Liver (tissue), 9 donors: ENCODE measurements around the gene CXCR4. TPM values are rescaled to one million over a fixed set of nuclear protein-coding genes. Genes with fewer than 3 reads are reported as not detected.

ENCODE experiments used
- DNase-seq: peaks from one replicate; pipeline ENCODE4 v3.0.0-alpha.2; 2017; ENCODE audit warnings: low spot score
- H3K27ac ChIP-seq, 2 donors: one replicate each; pipeline ENCODE4 v1.7.0; 2013; ENCODE audit warnings: inconsistent platforms in 2 of 2, low read length in 2 of 2, control low read depth in 1 of 2, low read depth in 1 of 2, mild to moderate bottlenecking in 1 of 2
- H3K27me3 ChIP-seq, 4 donors: one replicate each; pipeline versions ENCODE4 v1.6.1 to v1.7.0; 2013; ENCODE audit warnings: low read length in 3 of 4, inconsistent platforms in 1 of 4, mild to moderate bottlenecking in 1 of 4, moderate library complexity in 1 of 4; ENCODE audit not compliant: control insufficient read depth in 4 of 4, insufficient read depth in 4 of 4
- H3K36me3 ChIP-seq, 4 donors: one replicate each; pipeline versions ENCODE4 v1.6.1 to v1.7.0; 2013; ENCODE audit warnings: low read length in 3 of 4, mild to moderate bottlenecking in 3 of 4, low read depth in 1 of 4, moderate library complexity in 1 of 4; ENCODE audit not compliant: control insufficient read depth in 4 of 4, insufficient read depth in 3 of 4
- H3K4me1 ChIP-seq, 4 donors: one replicate each; pipeline versions ENCODE4 v1.6.1 to v1.7.0; 2013; ENCODE audit warnings: low read length in 3 of 4, mild to moderate bottlenecking in 3 of 4, moderate library complexity in 1 of 4; ENCODE audit not compliant: control insufficient read depth in 4 of 4, insufficient read depth in 4 of 4
- H3K4me3 ChIP-seq, 3 donors: one replicate each; pipeline versions ENCODE4 v1.6.1 to v1.7.0; 2013; ENCODE audit warnings: low read length in 3 of 3, control low read depth in 1 of 3, low read depth in 1 of 3, mild to moderate bottlenecking in 1 of 3
- H3K9ac ChIP-seq, 2 donors: one replicate each; pipeline ENCODE4 v1.7.0; 2013; ENCODE audit warnings: low read length in 2 of 2, mild to moderate bottlenecking in 2 of 2, moderate library complexity in 2 of 2, control low read depth in 1 of 2, low read depth in 1 of 2
- H3K9me3 ChIP-seq, 4 donors: one replicate each; pipeline versions ENCODE4 v1.6.1 to v1.7.0; 2013; ENCODE audit warnings: low read length in 3 of 4; ENCODE audit not compliant: control insufficient read depth in 4 of 4
- ATF3 ChIP-seq: IDR thresholded peaks from 2 replicates; pipeline ENCODE4 v1.6.1; 2016; ENCODE audit warnings: antibody characterized with exemption
- CTCF ChIP-seq: fragments of 150-350 bp; IDR thresholded peaks from 2 replicates; pipeline ENCODE4 v1.5.1; 2017; ENCODE audit warnings: improper control_type of control experiment, low read depth, low read length; ENCODE audit not compliant: missing input control
- EGR1 ChIP-seq, 2 donors: IDR thresholded peaks; 2 replicates each; pipeline ENCODE4 v1.6.1; 2016 to 2018; ENCODE audit warnings: antibody characterized with exemption in 2 of 2, low read depth in 2 of 2
- FOXA1 ChIP-seq: IDR thresholded peaks from 2 replicates; pipeline ENCODE4 v1.6.1; 2016; ENCODE audit warnings: antibody characterized with exemption
- FOXA2 ChIP-seq: IDR thresholded peaks from 2 replicates; pipeline ENCODE4 v1.6.1; 2016; ENCODE audit warnings: antibody characterized with exemption
- GABPA ChIP-seq, 2 donors: IDR thresholded peaks in 1 of 2; conservative IDR thresholded peaks in 1 of 2; 2 replicates each; pipeline ENCODE4 v1.6.1; 2016; ENCODE audit warnings: antibody characterized with exemption in 2 of 2, mild to moderate bottlenecking in 1 of 2, moderate library complexity in 1 of 2
- HNF4A ChIP-seq, 2 donors: conservative IDR thresholded peaks; 2 replicates each; pipeline ENCODE4 v1.6.1; 2016; ENCODE audit warnings: antibody characterized with exemption in 2 of 2, mild to moderate bottlenecking in 2 of 2
- HNF4G ChIP-seq: IDR thresholded peaks from 2 replicates; pipeline ENCODE4 v1.6.1; 2016; ENCODE audit warnings: antibody characterized with exemption
- JUND ChIP-seq, 2 donors: IDR thresholded peaks; 2 replicates each; pipeline ENCODE4 v1.6.1; 2016; ENCODE audit warnings: antibody characterized with exemption in 2 of 2
- MAX ChIP-seq: IDR thresholded peaks from 2 replicates; pipeline ENCODE4 v1.6.1; 2016; ENCODE audit warnings: antibody characterized with exemption
- NR2F2 ChIP-seq: IDR thresholded peaks from 2 replicates; pipeline ENCODE4 v1.6.1; 2016; ENCODE audit warnings: antibody characterized with exemption
- RAD21 ChIP-seq, 2 donors: IDR thresholded peaks; 2 replicates each; pipeline ENCODE4 v1.6.1; 2016; ENCODE audit warnings: antibody characterized with exemption in 2 of 2, mild to moderate bottlenecking in 2 of 2
- REST ChIP-seq: IDR thresholded peaks from 2 replicates; pipeline ENCODE4 v1.6.1; 2016; ENCODE audit warnings: antibody characterized with exemption, mild to moderate bottlenecking
- RXRA ChIP-seq, 2 donors: IDR thresholded peaks; 2 replicates each; pipeline ENCODE4 v1.6.1; 2017 to 2018; ENCODE audit warnings: antibody characterized with exemption in 2 of 2, mild to moderate bottlenecking in 1 of 2
- SP1 ChIP-seq: IDR thresholded peaks from 2 replicates; pipeline ENCODE4 v1.6.1; 2018; ENCODE audit warnings: antibody characterized with exemption, mild to moderate bottlenecking
- TAF1 ChIP-seq: conservative IDR thresholded peaks from 2 replicates; pipeline ENCODE4 v1.6.1; 2016; ENCODE audit warnings: antibody characterized with exemption, mild to moderate bottlenecking
- YY1 ChIP-seq: IDR thresholded peaks from 2 replicates; pipeline ENCODE4 v1.6.1; 2016; ENCODE audit warnings: antibody characterized with exemption, mild to moderate bottlenecking
- ZBTB33 ChIP-seq: IDR thresholded peaks from 2 replicates; pipeline ENCODE4 v1.6.1; 2016; ENCODE audit warnings: antibody characterized with exemption
- WGBS: extraction: QIAGEN DNeasy Blood & Tissue Kit; methylation state at CpG from one replicate; pipeline ENCODE4 v1.1.7; 2013; 5-methylcytosine and 5-hydroxymethylcytosine counted together
- polyA plus RNA-seq, 2 donors: library from polyadenylated mRNA; stranded (reverse) in 1 of 2; unstranded in 1 of 2; fragments of 200-250 nt in 1 of 2; fragments of >200 nt in 1 of 2; fragmentation: Nextera tagmentation in 1 of 2; extraction: Ambion mirVana in 1 of 2; gene quantifications; one replicate each; pipeline versions ENCODE4 v1.2.1 to v1.2.3, GENCODE V29; 2013 to 2015
- total RNA-seq, 2 donors: library from RNA; depleted of rRNA; stranded (reverse); fragments of >200 nt; gene quantifications; one replicate each; pipeline ENCODE4 v1.2.3, GENCODE V29; 2014
- donor health status: healthy.
- donor health status: healthy.
- donor health status: healthy.
- donor health status: healthy.
- donor health status: healthy.

Gene CXCR4
- total and polyA plus RNA-seq, 4 donors, result 5.0 to 9.0 (median 6.1) TPM

- no peak for TF ChIP-seq EGR1 (IDR thresholded peaks at IDR 0.05; ENCODE audit: low read depth in 2 of 2)
- no peak for TF ChIP-seq HNF4A (conservative IDR thresholded peaks at IDR 0.05)
- no peak for TF ChIP-seq MAX
- no peak for TF ChIP-seq NR2F2
Observed at GRCh38 chr2:136129601-136130000, 11.7 kb upstream of the CXCR4 start (continued).

GRCh38 chr2:136128905-136129304 is 11.0 kb upstream of the CXCR4 start:
- Histone ChIP-seq H3K27me3 (peaks cover 0 to 7% (median 2%) of the 10 kb centered on the region in 4 donors), H3K4me3 (no peak overlapping the region), H3K9ac (no peak overlapping the region), H3K4me1 (no peaks in the 10 kb centered on the region), H3K9me3 (no peaks in the 10 kb centered on the region), H3K36me3 (no peaks in the 10 kb centered on the region), H3K27ac (peak overlapping the region in 1 of 2 donors; percentile 35)
- 15% methylated on average over 1 of the region's 1 CpG for WGBS
- no peak for DNase-seq
- no peak for TF ChIP-seq HNF4G
- TF ChIP-seq GABPA (IDR thresholded peaks at IDR 0.05 in 1 of 2, conservative IDR thresholded peaks at IDR 0.05 in 1 of 2), result no peak
- TF ChIP-seq NR2F2, result no peak
- TF ChIP-seq EGR1 (IDR thresholded peaks at IDR 0.05; ENCODE audit: low read depth in 2 of 2), result no peak
- TF ChIP-seq SP1, result no peak
- no peak for TF ChIP-seq REST

GRCh38 chr2:136128366-136128765 is 10.4 kb upstream of the CXCR4 start:
- TF ChIP-seq MAX (no peak), ZBTB33 (no peak), RAD21 (IDR thresholded peaks at IDR 0.05) (no peak), FOXA2 (no peak), ATF3 (no peak), CTCF (no peak), FOXA1 (no peak), SP1 (no peak), JUND (IDR thresholded peaks at IDR 0.05) (no peak), EGR1 (IDR thresholded peaks at IDR 0.05; ENCODE audit: low read depth in 2 of 2) (no peak), REST (no peak), YY1 (no peak), HNF4A (conservative IDR thresholded peaks at IDR 0.05) (no peak), HNF4G (no peak), RXRA (IDR thresholded peaks at IDR 0.05) (no peak), TAF1 (no peak), GABPA (IDR thresholded peaks at IDR 0.05 in 1 of 2, conservative IDR thresholded peaks at IDR 0.05 in 1 of 2) (no peak), NR2F2 (no peak)
- DNase-seq, result no peak
- no peak overlapping the region for H3K9ac ChIP-seq
- H3K36me3 ChIP-seq, result no peaks in the 10 kb centered on the region
- H3K27me3 ChIP-seq, result peaks cover 0 to 7% (median 2%) of the 10 kb centered on the region in 4 donors
- H3K9me3 ChIP-seq, result no peaks in the 10 kb centered on the region
- no peak overlapping the region for H3K4me3 ChIP-seq
- H3K27ac ChIP-seq, result no peak overlapping the region
- H3K4me1 ChIP-seq, result no peaks in the 10 kb centered on the region
- WGBS, result 83% methylated on average over 2 of the region's 2 CpGs
